Endodermal cell (in vitro differentiated cells): ENCODE data around the gene TBC1D9B. TPM values are rescaled to one million over a fixed set of nuclear protein-coding genes. Genes with fewer than 3 reads are reported as not detected.

ENCODE experiments used
- DNase-seq: peaks from one replicate; pipeline ENCODE4 v3.0.0-alpha.2; 2017
- H3K27ac ChIP-seq: 2 replicates; pipeline ENCODE4 v1.5.1; 2013; ENCODE audit warnings: mild to moderate bottlenecking, low read depth, low read length, moderate library complexity
- H3K27me3 ChIP-seq: 2 replicates; pipeline ENCODE4 v1.6.1; 2013; ENCODE audit warnings: mild to moderate bottlenecking, low read length, moderate library complexity; ENCODE audit not compliant: insufficient read depth, control insufficient read depth, poor library complexity, severe bottlenecking
- H3K36me3 ChIP-seq: 2 replicates; pipeline ENCODE4 v1.7.0; 2013; ENCODE audit warnings: mild to moderate bottlenecking, low read length, moderate library complexity; ENCODE audit not compliant: control insufficient read depth, insufficient read depth
- H3K4me1 ChIP-seq: one replicate; pipeline ENCODE4 v1.7.0; 2013; ENCODE audit warnings: low read length; ENCODE audit not compliant: control insufficient read depth, insufficient read depth
- H3K4me3 ChIP-seq: 2 replicates; pipeline ENCODE4 v1.5.1; 2013; ENCODE audit warnings: mild to moderate bottlenecking, low read length, moderate library complexity
- H3K9ac ChIP-seq: 2 replicates; pipeline ENCODE4 v1.6.1; 2013; ENCODE audit warnings: mild to moderate bottlenecking, low read length, moderate library complexity; ENCODE audit not compliant: poor library complexity, severe bottlenecking; ENCODE audit errors: extremely low read depth
- H3K9me3 ChIP-seq: 2 replicates; pipeline ENCODE4 v1.6.1; 2013; ENCODE audit warnings: mild to moderate bottlenecking, low read length, moderate library complexity; ENCODE audit not compliant: control insufficient read depth
- H3K27ac Mint-ChIP-seq: 2 replicates; pipeline ENCODE4 v1.8.0; 2020; ENCODE audit warnings: mixed read lengths
- H3K27me3 Mint-ChIP-seq: 2 replicates; pipeline ENCODE4 v1.8.0; 2021; ENCODE audit warnings: mild to moderate bottlenecking, mixed read lengths; ENCODE audit not compliant: insufficient read depth
- H3K36me3 Mint-ChIP-seq: 2 replicates; pipeline ENCODE4 v1.8.0; 2020; ENCODE audit warnings: low read depth, mixed read lengths
- H3K4me1 Mint-ChIP-seq: 2 replicates; pipeline ENCODE4 v1.8.0; 2020; ENCODE audit warnings: mixed read lengths
- H3K4me3 Mint-ChIP-seq: 2 replicates; pipeline ENCODE4 v1.8.0; 2020; ENCODE audit warnings: mild to moderate bottlenecking, moderate library complexity, mixed read lengths
- H3K9me3 Mint-ChIP-seq: 2 replicates; pipeline ENCODE4 v1.8.0; 2020; ENCODE audit warnings: mild to moderate bottlenecking, mixed read lengths
- WGBS, 2 experiments: methylation state at CpG; one replicate each; pipeline versions ENCODE4 v1.1.5 to v1.1.7; 2013; ENCODE audit warnings: missing lambda C conversion rate in 2 of 2, mixed read lengths in 1 of 2; ENCODE audit not compliant: insufficient coverage in 1 of 2, insufficient read length in 1 of 2; 5-methylcytosine and 5-hydroxymethylcytosine counted together
- total RNA-seq, 2 donors: library from RNA; stranded (reverse); fragmentation: NEBNext Ultra II Directional in 1 of 2; extraction: Animal tissue kit (Norgen Biotek cat#: 25700) in 1 of 2; gene quantifications; 2 replicates in 1 of 2; 3 replicates in 1 of 2; pipeline ENCODE4 v1.2.1, GENCODE V29; 2021
- TF ChIP-seq, protein P1 (sequence below): fragments of 200-600 bp; sonication (generic); conservative IDR thresholded peaks from 2 replicates; pipeline ENCODE4 v1.5.0; 2021; ENCODE audit warnings: antibody characterized with exemption, mild to moderate bottlenecking

TBC1D9B gene
- total RNA-seq, 2 donors from 2014 or later: 118 to 127 TPM

GRCh38 chr5:179812997-179813607 is 94.6 kb downstream of the TBC1D9B start:
- H3K9me3 ChIP-seq: no peaks in the 10 kb centered on the region
- Mint-ChIP-seq H3K36me3 (peaks cover 37% of the 10 kb centered on the region), H3K4me3 (no peak overlapping the region), H3K27me3 (peaks cover 4% of the 10 kb centered on the region), H3K9me3 (no peaks in the 10 kb centered on the region), H3K4me1 (peaks cover 3% of the 10 kb centered on the region), H3K27ac (no peak overlapping the region)
- H3K4me1 ChIP-seq: peaks cover 2% of the 10 kb centered on the region
- H3K27me3 ChIP-seq: no peaks in the 10 kb centered on the region
- H3K36me3 ChIP-seq: peaks cover 39% of the 10 kb centered on the region
- no peak overlapping the region for H3K4me3 ChIP-seq
- no peak overlapping the region for H3K9ac ChIP-seq
- H3K27ac ChIP-seq: no peak overlapping the region
- TF ChIP-seq, protein P1, sequence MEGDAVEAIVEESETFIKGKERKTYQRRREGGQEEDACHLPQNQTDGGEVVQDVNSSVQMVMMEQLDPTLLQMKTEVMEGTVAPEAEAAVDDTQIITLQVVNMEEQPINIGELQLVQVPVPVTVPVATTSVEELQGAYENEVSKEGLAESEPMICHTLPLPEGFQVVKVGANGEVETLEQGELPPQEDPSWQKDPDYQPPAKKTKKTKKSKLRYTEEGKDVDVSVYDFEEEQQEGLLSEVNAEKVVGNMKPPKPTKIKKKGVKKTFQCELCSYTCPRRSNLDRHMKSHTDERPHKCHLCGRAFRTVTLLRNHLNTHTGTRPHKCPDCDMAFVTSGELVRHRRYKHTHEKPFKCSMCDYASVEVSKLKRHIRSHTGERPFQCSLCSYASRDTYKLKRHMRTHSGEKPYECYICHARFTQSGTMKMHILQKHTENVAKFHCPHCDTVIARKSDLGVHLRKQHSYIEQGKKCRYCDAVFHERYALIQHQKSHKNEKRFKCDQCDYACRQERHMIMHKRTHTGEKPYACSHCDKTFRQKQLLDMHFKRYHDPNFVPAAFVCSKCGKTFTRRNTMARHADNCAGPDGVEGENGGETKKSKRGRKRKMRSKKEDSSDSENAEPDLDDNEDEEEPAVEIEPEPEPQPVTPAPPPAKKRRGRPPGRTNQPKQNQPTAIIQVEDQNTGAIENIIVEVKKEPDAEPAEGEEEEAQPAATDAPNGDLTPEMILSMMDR: no peak
- WGBS, 2 experiments: 80 to 93% methylated on average over 4 to 5 of the region's 5 CpGs
- DNase-seq: no peak

DNA sequence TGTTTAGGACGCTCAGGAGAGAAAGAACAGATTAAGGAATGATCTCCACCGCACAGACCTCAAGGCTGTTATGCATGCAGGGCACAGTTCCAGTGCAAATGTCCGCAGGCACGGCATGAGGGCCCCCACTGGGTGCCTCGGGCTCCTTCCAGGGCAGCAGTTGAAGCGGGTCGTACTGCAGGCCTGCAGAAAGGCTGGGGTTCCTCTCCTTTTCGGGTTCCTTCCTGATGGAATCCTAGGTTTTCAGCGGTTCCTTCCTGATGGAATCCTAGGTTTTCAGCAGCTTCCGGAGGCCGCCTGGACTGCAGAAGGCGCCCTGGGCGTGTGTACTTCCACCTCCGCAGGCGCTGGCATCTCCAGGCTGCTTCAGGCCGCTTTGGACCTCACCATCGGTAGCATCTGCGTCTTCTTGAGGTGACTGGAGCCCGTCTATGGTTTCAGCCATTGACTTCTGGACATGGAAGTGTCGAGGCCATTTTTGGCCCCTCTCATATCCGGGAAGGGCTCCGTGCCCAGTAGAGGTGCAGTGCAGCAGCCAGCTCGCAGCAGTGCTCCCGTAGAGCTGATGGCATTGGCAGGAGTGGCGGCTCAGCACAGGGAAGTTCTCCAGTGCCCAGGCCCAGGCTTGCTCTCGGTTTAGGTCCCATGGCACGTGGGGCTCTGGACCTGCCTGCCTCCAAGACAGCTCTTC is 95.4 kb downstream of the TBC1D9B start:
- H3K27ac Mint-ChIP-seq: no peak overlapping the region

More for the DNA sequence above, 95.4 kb downstream of the TBC1D9B start:
- TF ChIP-seq, protein P1: no peak
- Histone ChIP-seq H3K27ac (no peak overlapping the region), H3K27me3 (no peaks in the 10 kb centered on the region), H3K4me1 (peaks cover 2% of the 10 kb centered on the region), H3K4me3 (no peak overlapping the region), H3K9ac (no peak overlapping the region), H3K36me3 (peaks cover 39% of the 10 kb centered on the region), H3K9me3 (no peaks in the 10 kb centered on the region)
- H3K27me3 Mint-ChIP-seq: peaks cover 4% of the 10 kb centered on the region
- H3K36me3 Mint-ChIP-seq: peaks cover 37% of the 10 kb centered on the region
- 95 to 97% methylated on average over 22 to 27 of the region's 27 CpGs for WGBS, 2 experiments
- no peak overlapping the region for H3K4me3 Mint-ChIP-seq
- DNase-seq: no peak
- H3K9me3 Mint-ChIP-seq: no peaks in the 10 kb centered on the region
- H3K4me1 Mint-ChIP-seq: no peaks in the 10 kb centered on the region

Other genes starting within 250 kb of the TBC1D9B start
- gene CBY3, start 226.9 kb downstream of the TBC1D9B start, total RNA-seq: not detected
- gene CANX, start 208.9 kb downstream of the TBC1D9B start, total RNA-seq: 100 to 1,000 TPM; 389 to 615 TPM
- 10 to 100 TPM; 38.9 to 41.4 TPM for gene MAML1, start 175.1 kb downstream of the TBC1D9B start, total RNA-seq
- gene LTC4S, start 113.9 kb downstream of the TBC1D9B start, total RNA-seq: 1 to 10 TPM; 5.7 to 6.3 TPM
- 100 to 1,000 TPM; 165 to 177 TPM for gene MGAT4B, start 101.0 kb downstream of the TBC1D9B start, total RNA-seq
- gene SQSTM1, start 87.0 kb downstream of the TBC1D9B start, total RNA-seq: 100 to 1,000 TPM; 134 to 172 TPM
- gene MRNIP, start 49.1 kb downstream of the TBC1D9B start, total RNA-seq: 10 to 100 TPM; 45.8 to 55.3 TPM
- 10 to 100 TPM; 64.7 to 74.4 TPM for gene RNF130, start 163.9 kb upstream of the TBC1D9B start, total RNA-seq